Ovary (tissue), 9 donors: Measurements from ENCODE around the gene AQP7. TPM values are rescaled to one million over a fixed set of nuclear protein-coding genes. Genes with fewer than 3 reads are reported as not detected.

Experiments
- DNase-seq, 5 donors: peaks; one replicate each; pipeline ENCODE4 v3.0.0-alpha.2; 2019 to 2020
- H3K27ac ChIP-seq, 2 donors: fragments of 200-600 bp; one replicate each; pipeline versions ENCODE4 v1.5.1 to v1.8.0; 2019 to 2022
- H3K27me3 ChIP-seq: fragments of 200-600 bp; one replicate; pipeline ENCODE4 v1.8.0; 2022
- H3K36me3 ChIP-seq: fragments of 200-600 bp; sonication (generic); one replicate; pipeline ENCODE4 v1.5.1; 2019
- H3K4me1 ChIP-seq: one replicate; pipeline ENCODE4 v1.8.1; 2013; ENCODE audit warnings: mild to moderate bottlenecking, moderate library complexity; ENCODE audit not compliant: insufficient read depth
- H3K4me3 ChIP-seq: fragments of 200-600 bp; sonication (generic); one replicate; pipeline ENCODE4 v1.5.1; 2017
- H3K9me3 ChIP-seq, 2 donors: fragments of 200-600 bp in 1 of 2; sonication (generic) in 1 of 2; one replicate each; pipeline versions ENCODE4 v1.5.1 to v1.8.1; 2013 to 2019; ENCODE audit warnings: mild to moderate bottlenecking in 1 of 2, moderate library complexity in 1 of 2
- CTCF ChIP-seq, 3 donors: fragments of 450-650 bp in 2 of 3; fragments of 200-600 bp in 1 of 3; IDR thresholded peaks; one replicate each; pipeline versions ENCODE4 v1.5.1 to v1.8.0; 2016 to 2022; ENCODE audit warnings: antibody characterized with exemption in 3 of 3, mild to moderate bottlenecking in 1 of 3
- EP300 ChIP-seq: sonication (generic); formaldehyde crosslinking; IDR thresholded peaks from one replicate; pipeline ENCODE4 v1.6.1; 2017; ENCODE audit warnings: antibody characterized with exemption
- POLR2A ChIP-seq: fragments of 450-650 bp; IDR thresholded peaks from one replicate; pipeline ENCODE4 v1.6.1; 2017; ENCODE audit warnings: antibody characterized with exemption, mild to moderate bottlenecking, moderate library complexity
- WGBS, 3 donors: extraction: QIAGEN DNeasy Blood & Tissue Kit in 1 of 3; methylation state at CpG; one replicate each; pipeline versions ENCODE4 v1.1.5 to v1.1.7; 2013 to 2017; 5-methylcytosine and 5-hydroxymethylcytosine counted together
- intact Hi-C, 4 donors: fragments of 100-400 bp; cut with DNase I; formaldehyde crosslinking; loops; one replicate each; pipeline versions ENCODE4 v1.11.0 to v1.15.1; 2022 to 2023
- polyA plus RNA-seq, 2 donors: library from polyadenylated mRNA; stranded (reverse); fragments of 200-250 nt in 1 of 2; fragments of 350-450 nt in 1 of 2; fragmentation: Illumina TruSeq in 1 of 2; extraction: RNeasy Lipid Tissue Mini Kit (QIAGEN cat#74804) in 1 of 2; gene quantifications; one replicate each; pipeline ENCODE4 v1.2.3, GENCODE V29; 2013 to 2014
- total RNA-seq, 7 donors: library from RNA; depleted of rRNA in 2 of 7; stranded (reverse); fragments of >200 nt in 2 of 7; fragmentation: NEBNext Ultra II Directional in 3 of 7; extraction: Animal tissue kit (Norgen Biotek cat#: 25700) in 3 of 7; gene quantifications; one replicate each; pipeline versions ENCODE4 v1.1.0 to v1.2.4, GENCODE V29; 2016 to 2023
- donor health status: DM: no; HTN: no; CAD: no; lungs with moderate emphysema.
- donor health status: DM: no; HTN: no; CAD: no.
- donor health status: Bipolar disorder and iron deficiency.
- donor health status: DM: yes; HTN: yes; CAD: no.
- donor health status: DM: no; HTN: no; CAD: no.
- donor health status: DM: yes; HTN: yes; CAD: no.

AQP7 gene
- total and polyA plus RNA-seq, 9 donors = 1.1 to 3.8 (median 2.2) TPM

GRCh38 chr9:33378121-33378795 is 24.1 kb downstream of the AQP7 start:
- intact Hi-C loops = loop anchor here in 1 of 4 donors (10.0 kb wide), 1 partner anchor 87 kb away; no protein-coding TSS in a partner anchor
- no peak overlapping the region for H3K27ac ChIP-seq
- H3K4me1 ChIP-seq = peaks cover 12% of the 10 kb centered on the region
- DNase-seq = no peak
- no peak for TF ChIP-seq POLR2A
- TF ChIP-seq CTCF (IDR thresholded peaks at IDR 0.05) = no peak
- no peak for TF ChIP-seq EP300
- H3K9me3 ChIP-seq = no peaks in the 10 kb centered on the region
- no peak overlapping the region for H3K4me3 ChIP-seq
- 81 to 92% (median 82%) methylated on average over 8 to 9 of the region's 9 CpGs for WGBS, 3 donors
- no peaks in the 10 kb centered on the region for H3K36me3 ChIP-seq
- H3K27me3 ChIP-seq = no peaks in the 10 kb centered on the region

GRCh38 chr9:33377089-33377715 is 25.2 kb downstream of the AQP7 start:
- TF ChIP-seq CTCF (IDR thresholded peaks at IDR 0.05) (no peak), POLR2A (no peak), EP300 (no peak)
- H3K4me3 ChIP-seq = no peak overlapping the region
- H3K27ac ChIP-seq = no peak overlapping the region
- H3K4me1 ChIP-seq = peaks cover 12% of the 10 kb centered on the region
- 90 to 91% (median 91%) methylated on average over 12 of the region's 12 CpGs for WGBS, 3 donors
- H3K36me3 ChIP-seq = no peaks in the 10 kb centered on the region
- no peaks in the 10 kb centered on the region for H3K9me3 ChIP-seq
- intact Hi-C loops = loop anchor here in 1 of 4 donors (10.0 kb wide), 1 partner anchor 88 kb away; no protein-coding TSS in a partner anchor
- no peaks in the 10 kb centered on the region for H3K27me3 ChIP-seq
- no peak for DNase-seq

GRCh38 chr9:33375841-33376321 is 26.5 kb downstream of the AQP7 start:
- intact Hi-C loops = loop anchor here in 2 of 4 donors (2.0 to 10.0 kb wide), 2 partner anchors 89 to 91 kb away; no protein-coding TSS in a partner anchor
- 9 to 16% (median 15%) methylated on average over 7 of the region's 7 CpGs for WGBS, 3 donors
- DNase-seq = peak in 3 of 5 donors; percentile 56 to 60 (median 56)

More at GRCh38 chr9:33375841-33376321, 26.5 kb downstream of the AQP7 start:
- H3K4me1 ChIP-seq = peaks cover 12% of the 10 kb centered on the region
- H3K36me3 ChIP-seq = no peaks in the 10 kb centered on the region
- no peaks in the 10 kb centered on the region for H3K27me3 ChIP-seq
- no peaks in the 10 kb centered on the region for H3K9me3 ChIP-seq
- TF ChIP-seq EP300 (no peak), CTCF (IDR thresholded peaks at IDR 0.05) (no peak), POLR2A (no peak)
- peak overlapping the region in 1 of 2 donors; percentile 61 for H3K27ac ChIP-seq
- H3K4me3 ChIP-seq = no peak overlapping the region
